ENCODE data around the gene DDX39B.

The DDX39B gene

GRCh38 chr6:31580807-31581433 is 39.1 kb upstream of the DDX39B start (continued):
- peak; percentile 61; the same call in 1 of the 2 replicates for TF ChIP-seq ZSCAN30 (tag by site-specific recombination; IDR thresholded peaks at IDR 0.05)
- TF ChIP-seq SP2 (tag by site-specific recombination; IDR thresholded peaks at IDR 0.05) = peak; percentile 36; the same call in 1 of the 2 replicates
- TF ChIP-seq ZNF221 (tag by site-specific recombination; IDR thresholded peaks at IDR 0.05; ENCODE audit: borderline replicate concordance) = no peak
- TF ChIP-seq SETDB1 (IDR thresholded peaks at IDR 0.05; ENCODE audit: insufficient read length, low read length) = no peak
- TF ChIP-seq ZNF596 (tag by site-specific recombination; IDR thresholded peaks at IDR 0.05) = no peak
- TF ChIP-seq ZNF350 (tag by site-specific recombination; IDR thresholded peaks at IDR 0.05) = no peak
- TF ChIP-seq ZNF623 (tag by site-specific recombination; IDR thresholded peaks at IDR 0.05) = no peak
- no peak for TF ChIP-seq REPIN1 (tag by site-specific recombination; IDR thresholded peaks at IDR 0.05; ENCODE audit: low read depth)
- no peak for TF ChIP-seq ZNF302 (tag by site-specific recombination; IDR thresholded peaks at IDR 0.05; ENCODE audit: low read depth)
- no peak for TF ChIP-seq ZNF521 (tag by site-specific recombination; IDR thresholded peaks at IDR 0.05)
- 0 out of 2 replicates have a peak, but pooled peaks have one; percentile 1 for TF ChIP-seq ZNF501 (tag by site-specific recombination; IDR thresholded peaks at IDR 0.05)
- peak; percentile 75 for TF ChIP-seq ZBTB17 (tag by site-specific recombination; IDR thresholded peaks at IDR 0.05)
- peak; percentile 90 for TF ChIP-seq OSR2 (tag by site-specific recombination; IDR thresholded peaks at IDR 0.05)
- TF ChIP-seq GLI4 (tag by site-specific recombination; IDR thresholded peaks at IDR 0.05) = 0 out of 2 replicates have a peak, but pooled peaks have one; percentile 18
- TF ChIP-seq ZNF768 (tag by site-specific recombination; IDR thresholded peaks at IDR 0.05) = no peak
- peak; percentile 88 for TF ChIP-seq GLIS2 (tag by site-specific recombination; IDR thresholded peaks at IDR 0.05)
- 0 out of 2 replicates have a peak, but pooled peaks have one; percentile 21 for TF ChIP-seq KLF16 (tag by site-specific recombination; IDR thresholded peaks at IDR 0.05)
- no peak for TF ChIP-seq GFI1B (tag by site-specific recombination; IDR thresholded peaks at IDR 0.05)
- peak; percentile 61 for TF ChIP-seq ZIC2 (tag by site-specific recombination; IDR thresholded peaks at IDR 0.05)
- peak; percentile 87 for TF ChIP-seq ZXDB (tag by site-specific recombination; IDR thresholded peaks at IDR 0.05)
- peak; percentile 75; the same call in 1 of the 2 replicates for TF ChIP-seq ZNF2 (tag by site-specific recombination; IDR thresholded peaks at IDR 0.05)
- no peak for TF ChIP-seq BCL6B (tag by site-specific recombination; IDR thresholded peaks at IDR 0.05)
- TF ChIP-seq ZNF23 (tag by site-specific recombination; IDR thresholded peaks at IDR 0.05; ENCODE audit: borderline replicate concordance) = no peak
- peak; percentile 24; the same call in 1 of the 2 replicates for TF ChIP-seq ZNF76 (tag by site-specific recombination; IDR thresholded peaks at IDR 0.05; ENCODE audit: borderline replicate concordance, low read depth)
- TF ChIP-seq PATZ1 (tag by site-specific recombination; IDR thresholded peaks at IDR 0.05) = peak; percentile 59
- no peak for TF ChIP-seq ZNF549 (tag by site-specific recombination; IDR thresholded peaks at IDR 0.05)
- peak; percentile 65 for TF ChIP-seq ZNF629 (tag by site-specific recombination; IDR thresholded peaks at IDR 0.05)
- no peak for TF ChIP-seq PRDM1 (tag by site-specific recombination; IDR thresholded peaks at IDR 0.05)
- TF ChIP-seq ZNF292 (tag by site-specific recombination; IDR thresholded peaks at IDR 0.05; ENCODE audit: borderline replicate concordance, low read depth) = no peak
- TF ChIP-seq ZBTB1 (tag by site-specific recombination; IDR thresholded peaks at IDR 0.05) = no peak
- TF ChIP-seq ZNF518A (tag by site-specific recombination; conservative IDR thresholded peaks at IDR 0.05; ENCODE audit: low read depth) = 0 out of 2 replicates have a peak, but pooled peaks have one; percentile 28
- peak; percentile 91 for TF ChIP-seq ZEB2 (tag by site-specific recombination; IDR thresholded peaks at IDR 0.05)
- no peak for TF ChIP-seq ZNF19 (tag by site-specific recombination; IDR thresholded peaks at IDR 0.05; ENCODE audit: low read depth)
